CD8-positive, alpha-beta memory T cell (primary cell): ENCODE data around the gene RERE. TPM values are rescaled to one million over a fixed set of nuclear protein-coding genes. Genes with fewer than 3 reads are reported as not detected.
A peak's percentile ranks its signal among the peaks of the same experiment; 100 is the strongest.
"Not testable (repeated sequence)": the region's sequence is repeated elsewhere in the genome, so short reads cannot be mapped to it uniquely, and the experiment has no call there.

ENCODE experiments used
- CTCF ChIA-PET: fragments of 350-600 bp; sonication (Branson Sonifier 250); formaldehyde crosslinking; loops from one replicate; lab custom pipeline; 2021; ENCODE audit warnings: antibody characterized with exemption; lab: Charles Lee
- POLR2A ChIA-PET: fragments of 350-600 bp; sonication (Branson Sonifier 250); formaldehyde crosslinking; loops from one replicate; lab custom pipeline; 2021; ENCODE audit warnings: antibody characterized with exemption; lab: Charles Lee
- DNase-seq, 5 donors: peaks; one replicate each; pipeline versions ENCODE4 v3.0.0 to v3.0.0-alpha.2; 2020 to 2022; ENCODE audit warnings: mixed read lengths in 1 of 5
- H3K27ac ChIP-seq: one replicate; pipeline ENCODE4 v1.7.0; 2013; ENCODE audit warnings: low read depth, mild to moderate bottlenecking, low read length, moderate library complexity
- H3K27me3 ChIP-seq: 2 replicates; pipeline ENCODE4 v1.7.0; 2013; ENCODE audit warnings: low read length, mild to moderate bottlenecking; ENCODE audit not compliant: insufficient read depth, poor library complexity, severe bottlenecking
- H3K36me3 ChIP-seq: 2 replicates; pipeline ENCODE4 v1.7.0; 2013; ENCODE audit warnings: mild to moderate bottlenecking, low read length, moderate library complexity; ENCODE audit not compliant: insufficient read depth
- H3K4me1 ChIP-seq: 2 replicates; pipeline ENCODE4 v1.7.0; 2013; ENCODE audit warnings: mild to moderate bottlenecking, low read length, moderate library complexity; ENCODE audit not compliant: insufficient read depth
- H3K4me3 ChIP-seq: 2 replicates; pipeline ENCODE4 v1.7.0; 2013; ENCODE audit warnings: mild to moderate bottlenecking, low read length
- H3K9me3 ChIP-seq: 2 replicates; pipeline ENCODE4 v1.7.0; 2013; ENCODE audit warnings: mild to moderate bottlenecking, low read length
- H3K27ac Mint-ChIP-seq, 8 donors: one replicate each; pipeline ENCODE4 v1.8.0; 2020 to 2021; ENCODE audit warnings: mixed read lengths in 8 of 8, mild to moderate bottlenecking in 6 of 8, inconsistent platforms in 3 of 8, moderate library complexity in 3 of 8
- H3K27me3 Mint-ChIP-seq, 2 donors: one replicate each; pipeline ENCODE4 v1.8.0; 2020 to 2021; ENCODE audit warnings: mixed read lengths in 2 of 2, mild to moderate bottlenecking in 1 of 2, moderate library complexity in 1 of 2
- H3K36me3 Mint-ChIP-seq, 3 donors: one replicate each; pipeline ENCODE4 v1.8.0; 2020 to 2021; ENCODE audit warnings: mixed read lengths in 3 of 3, inconsistent platforms in 1 of 3, mild to moderate bottlenecking in 1 of 3
- H3K4me1 Mint-ChIP-seq, 3 donors: one replicate each; pipeline ENCODE4 v1.8.0; 2020 to 2021; ENCODE audit warnings: mixed read lengths in 3 of 3, inconsistent platforms in 1 of 3, mild to moderate bottlenecking in 1 of 3
- H3K4me3 Mint-ChIP-seq, 7 donors: one replicate each; pipeline ENCODE4 v1.8.0; 2020 to 2021; ENCODE audit warnings: mixed read lengths in 7 of 7, mild to moderate bottlenecking in 6 of 7, moderate library complexity in 4 of 7, inconsistent platforms in 2 of 7
- H3K9me3 Mint-ChIP-seq, 5 donors: one replicate each; pipeline ENCODE4 v1.8.0; 2020 to 2022; ENCODE audit warnings: mixed read lengths in 5 of 5, mild to moderate bottlenecking in 3 of 5, moderate library complexity in 2 of 5, inconsistent platforms in 1 of 5
- polyA plus RNA-seq: library from polyadenylated mRNA; unstranded; fragments of 300-500 nt; fragmentation: Illumina TruSeq; gene quantifications from one replicate; pipeline ENCODE4 v1.2.3, GENCODE V29; 2021
- total RNA-seq, 2 experiments: library from RNA; stranded (reverse); gene quantifications; one replicate each; pipeline ENCODE4 v1.2.3, GENCODE V29; 2021

RERE gene
- total and polyA plus RNA-seq, 3 experiments from 2014 or later, result 10.9 to 39.2 (median 37.9) TPM

DNA sequence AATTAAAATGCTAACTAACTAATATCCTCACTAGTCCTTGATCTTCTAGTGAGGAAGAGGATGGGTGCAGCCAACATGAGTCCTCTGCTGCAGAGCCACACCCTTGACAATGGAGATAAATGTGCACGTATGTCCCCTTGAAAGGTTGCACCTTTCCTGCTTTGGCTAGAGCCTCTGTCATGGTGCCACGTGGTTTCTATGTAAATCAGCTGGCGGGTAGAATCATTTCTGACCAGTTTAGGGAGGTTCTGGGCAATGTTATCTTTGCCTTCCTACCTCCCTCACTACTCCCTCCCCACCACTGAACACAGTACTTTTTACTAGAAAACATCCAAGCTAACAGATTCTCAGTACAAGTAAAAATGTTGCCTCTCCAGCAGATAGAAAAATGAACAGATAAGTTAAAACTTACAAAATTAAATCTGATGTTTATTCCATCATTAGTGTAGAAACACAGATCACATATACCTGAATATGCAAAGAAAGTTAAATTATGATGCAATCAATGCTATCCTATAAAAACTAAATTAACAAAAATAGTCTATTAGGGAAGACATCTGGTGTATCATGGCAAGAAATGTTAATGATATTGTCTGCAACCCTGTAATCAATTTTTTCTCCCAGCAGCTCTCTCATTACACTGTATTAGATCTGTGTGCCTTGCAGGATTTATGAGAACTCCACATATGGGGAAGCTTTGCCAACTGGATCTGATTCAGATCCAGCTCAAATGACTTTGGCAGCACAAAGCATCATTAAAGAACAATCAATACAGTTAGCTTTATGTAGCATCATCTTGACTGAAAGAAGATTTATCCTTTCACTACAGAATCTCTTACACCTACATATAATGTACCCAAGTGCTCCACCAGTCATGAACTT, 205.6 kb downstream of the RERE start:
- H3K4me1 ChIP-seq, H3K36me3 Mint-ChIP-seq, H3K4me3 Mint-ChIP-seq, H3K27me3 ChIP-seq, H3K9me3 Mint-ChIP-seq, H3K9me3 ChIP-seq, CTCF ChIA-PET, POLR2A ChIA-PET, H3K27me3 Mint-ChIP-seq, H3K27ac Mint-ChIP-seq, H3K27ac ChIP-seq, H3K4me3 ChIP-seq, H3K36me3 ChIP-seq, H3K4me1 Mint-ChIP-seq, DNase-seq: not testable (repeated sequence)

- Mint-ChIP-seq H3K4me1 (peaks cover 23 to 29% (median 24%) of the 10 kb centered on the region in 3 donors), H3K4me3 (no peak overlapping the region), H3K9me3 (no peaks in the 10 kb centered on the region), H3K36me3 (peaks cover 0 to under 1% (median 0%) of the 10 kb centered on the region in 3 donors), H3K27me3 (no peaks in the 10 kb centered on the region), H3K27ac (peak overlapping the region in 1 of 8 donors; percentile 64)
- no peak for DNase-seq
- POLR2A ChIA-PET, result no interaction called here
- Histone ChIP-seq H3K4me1 (peaks cover 15% of the 10 kb centered on the region), H3K36me3 (no peaks in the 10 kb centered on the region), H3K27me3 (no peaks in the 10 kb centered on the region), H3K9me3 (no peaks in the 10 kb centered on the region), H3K4me3 (no peak overlapping the region), H3K27ac (no peak overlapping the region)
- CTCF ChIA-PET, result no interaction called here
Observed at GRCh38 chr1:8607906-8608305, 209.5 kb downstream of the RERE start.

DNA sequence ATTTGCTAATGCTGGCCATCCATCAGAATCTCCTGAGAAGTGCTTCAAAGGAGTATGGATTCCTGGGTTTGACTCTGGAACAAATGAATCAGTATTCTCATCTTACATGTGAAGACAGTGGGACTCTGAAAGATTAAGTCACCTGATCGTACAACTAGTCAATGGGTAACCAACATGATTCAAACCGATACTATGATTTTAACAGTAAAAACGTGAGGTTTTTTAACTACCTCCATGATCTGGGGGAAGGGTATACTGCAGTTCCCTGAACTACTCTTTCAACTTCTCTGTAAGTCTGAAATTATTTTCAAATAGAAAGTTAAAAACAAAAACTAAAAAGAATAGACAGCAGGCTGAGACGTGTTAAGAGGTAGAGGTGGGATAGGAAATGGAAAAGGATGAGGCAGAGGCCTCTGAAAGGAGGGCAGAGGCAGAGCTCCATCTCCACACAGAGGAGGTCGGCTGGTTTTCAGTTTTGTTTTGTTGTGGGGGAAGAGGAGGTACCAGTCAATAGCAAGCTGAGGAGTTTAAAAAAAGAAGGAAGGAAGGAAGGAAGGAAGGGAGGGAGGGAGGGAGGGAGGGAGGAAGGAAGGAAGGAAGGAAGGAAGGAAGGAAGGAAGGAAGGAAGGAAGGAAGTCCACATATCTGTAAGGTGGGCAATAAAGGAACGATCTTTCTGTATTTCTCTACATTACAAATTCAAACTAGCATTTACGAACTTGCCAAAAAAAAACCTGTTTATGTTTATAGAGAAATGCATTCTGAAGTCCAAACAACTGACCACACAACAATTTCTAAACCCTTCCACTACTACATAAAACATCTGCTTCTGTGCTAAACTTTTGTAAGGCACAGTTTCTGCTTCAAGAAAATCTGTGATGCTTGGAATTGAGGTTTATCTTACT, 213.1 kb downstream of the RERE start:
- Mint-ChIP-seq H3K4me1 (peaks cover 34 to 40% (median 40%) of the 10 kb centered on the region in 3 donors), H3K4me3 (peak overlapping the region in 6 of 7 donors; percentile 47 to 82 (median 70)), H3K9me3 (no peaks in the 10 kb centered on the region), H3K36me3 (peaks cover 0 to 4% (median 0%) of the 10 kb centered on the region in 3 donors), H3K27me3 (no peaks in the 10 kb centered on the region), H3K27ac (peak overlapping the region; percentile 61 to 93 (median 89))
- H3K9me3 ChIP-seq, result no peaks in the 10 kb centered on the region
- ChIA-PET POLR2A (no interaction called here), CTCF (no interaction called here)
- no peaks in the 10 kb centered on the region for H3K36me3 ChIP-seq
- H3K4me1 ChIP-seq, result peaks cover 24% of the 10 kb centered on the region
- no peaks in the 10 kb centered on the region for H3K27me3 ChIP-seq
- H3K27ac ChIP-seq, result peak overlapping the region; percentile 2
- no peak overlapping the region for H3K4me3 ChIP-seq
- DNase-seq, result peak in 1 of 5 donors; percentile 7

DNA sequence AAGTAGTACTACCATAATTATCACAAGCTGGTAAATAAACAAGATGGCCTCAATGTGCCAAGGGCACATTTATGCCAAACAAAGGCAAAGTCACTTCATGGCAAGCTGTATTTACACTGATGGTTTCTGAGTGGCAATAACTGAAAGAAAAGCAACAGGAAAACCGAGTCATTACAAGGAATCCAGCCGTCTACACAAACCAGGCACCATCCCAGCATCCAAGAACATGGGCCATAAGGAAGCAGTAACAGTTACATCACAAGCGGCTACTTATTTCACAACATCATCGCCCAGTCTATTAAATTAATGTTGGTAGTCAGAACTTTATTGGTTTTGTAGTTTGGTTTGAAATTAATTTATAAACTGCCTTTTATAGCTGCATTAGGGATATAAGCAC, 214.2 kb downstream of the RERE start:
- CTCF ChIA-PET, result interaction anchor here (0.6 to 1.4 kb wide), 2 partner anchors 41 to 68 kb away, joined by 3 to 5 read pairs; no protein-coding TSS in a partner anchor
- peak overlapping the region; percentile 43 to 93 (median 90) for H3K27ac Mint-ChIP-seq

GRCh38 chr1:8602471-8603219, 214.8 kb downstream of the RERE start:
- H3K27me3 ChIP-seq, result no peaks in the 10 kb centered on the region
- H3K27ac Mint-ChIP-seq, result peak overlapping the region; percentile 59 to 96 (median 90)
- H3K4me1 ChIP-seq, result peaks cover 24% of the 10 kb centered on the region
- POLR2A ChIA-PET, result no interaction called here
- no peaks in the 10 kb centered on the region for H3K9me3 ChIP-seq
- peak overlapping the region; percentile 4 to 82 (median 63) for H3K4me3 Mint-ChIP-seq
- no peak overlapping the region for H3K4me3 ChIP-seq
- no peaks in the 10 kb centered on the region for H3K27me3 Mint-ChIP-seq
- peaks cover 0 to 4% (median 0%) of the 10 kb centered on the region in 3 donors for H3K36me3 Mint-ChIP-seq
- no peak overlapping the region for H3K27ac ChIP-seq
- no peak for DNase-seq
- no peaks in the 10 kb centered on the region for H3K36me3 ChIP-seq
- H3K9me3 Mint-ChIP-seq, result no peaks in the 10 kb centered on the region
- CTCF ChIA-PET, result interaction anchor here (0.6 to 1.4 kb wide), 2 partner anchors 41 to 67 kb away, joined by 3 to 5 read pairs; no protein-coding TSS in a partner anchor
- peaks cover 37 to 40% (median 40%) of the 10 kb centered on the region in 3 donors for H3K4me1 Mint-ChIP-seq

More for the DNA sequence above, 214.2 kb downstream of the RERE start:
- H3K4me3 ChIP-seq, result no peak overlapping the region
- Mint-ChIP-seq H3K9me3 (no peaks in the 10 kb centered on the region), H3K4me1 (peaks cover 37 to 40% (median 40%) of the 10 kb centered on the region in 3 donors), H3K4me3 (peak overlapping the region in 6 of 7 donors; percentile 55 to 82 (median 66)), H3K36me3 (peaks cover 0 to 4% (median 0%) of the 10 kb centered on the region in 3 donors), H3K27me3 (no peaks in the 10 kb centered on the region)
- H3K27me3 ChIP-seq, result no peaks in the 10 kb centered on the region
- no peak for DNase-seq
- POLR2A ChIA-PET, result no interaction called here
- peaks cover 24% of the 10 kb centered on the region for H3K4me1 ChIP-seq
- H3K36me3 ChIP-seq, result no peaks in the 10 kb centered on the region
- H3K9me3 ChIP-seq, result no peaks in the 10 kb centered on the region
- H3K27ac ChIP-seq, result no peak overlapping the region

DNA sequence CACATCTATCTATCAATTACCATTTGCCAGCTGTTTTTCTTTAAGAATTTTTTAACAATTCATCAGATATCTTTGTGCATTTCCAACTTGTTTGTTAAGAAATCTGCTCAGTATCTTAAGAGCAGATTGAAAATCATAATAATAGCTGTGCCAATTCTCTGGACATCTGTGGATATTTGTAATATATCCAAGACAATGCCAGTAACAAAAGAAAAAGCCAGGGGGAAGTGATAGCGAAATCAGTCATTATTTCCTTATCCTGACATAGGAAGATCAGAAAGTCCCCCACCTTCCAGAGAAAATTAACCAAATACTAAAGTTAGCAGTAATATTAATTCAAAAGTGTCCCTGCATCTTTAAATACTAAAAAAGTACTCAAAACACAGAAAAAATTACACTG, 217.1 kb downstream of the RERE start:
- Histone ChIP-seq H3K4me3 (no peak overlapping the region), H3K27me3 (no peaks in the 10 kb centered on the region), H3K4me1 (peaks cover 24% of the 10 kb centered on the region), H3K36me3 (no peaks in the 10 kb centered on the region), H3K9me3 (no peaks in the 10 kb centered on the region), H3K27ac (no peak overlapping the region)
- Mint-ChIP-seq H3K27me3 (no peaks in the 10 kb centered on the region), H3K4me1 (peaks cover 34 to 45% (median 37%) of the 10 kb centered on the region in 3 donors), H3K27ac (no peak overlapping the region), H3K4me3 (no peak overlapping the region), H3K9me3 (no peaks in the 10 kb centered on the region), H3K36me3 (peaks cover 0 to 4% (median 0%) of the 10 kb centered on the region in 3 donors)
- CTCF ChIA-PET, result no interaction called here
- POLR2A ChIA-PET, result no interaction called here
- DNase-seq, result no peak

DNA sequence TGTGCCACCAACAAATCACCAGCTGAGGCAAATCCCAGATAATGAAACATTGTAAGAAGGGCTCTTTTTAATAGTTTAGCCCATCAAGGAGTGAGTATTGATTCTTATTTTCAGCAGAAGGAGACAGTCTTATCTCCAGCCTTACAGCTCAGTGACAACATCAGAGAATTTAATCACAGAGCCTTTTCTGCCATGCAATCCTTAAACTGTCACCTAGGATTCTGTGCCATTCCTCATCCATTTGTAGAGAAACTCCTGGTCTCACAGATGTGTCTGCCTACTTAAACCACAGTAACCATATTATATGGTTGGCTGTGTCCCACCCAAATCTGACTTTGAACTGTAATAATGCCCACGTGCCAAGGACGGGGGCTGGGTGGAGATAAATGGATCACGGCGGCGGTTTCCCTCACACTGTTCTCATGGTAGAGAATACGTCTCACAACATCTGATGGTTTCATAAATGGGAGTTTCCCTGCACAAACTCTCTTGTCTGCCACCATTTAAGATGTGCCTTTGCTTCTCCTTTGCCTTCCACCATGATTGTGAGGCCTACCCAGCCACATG, 217.7 kb downstream of the RERE start:
- POLR2A ChIA-PET, result no interaction called here
- CTCF ChIA-PET, result no interaction called here
- no peaks in the 10 kb centered on the region for H3K27me3 ChIP-seq
- Mint-ChIP-seq H3K4me1 (peaks cover 31 to 42% (median 34%) of the 10 kb centered on the region in 3 donors), H3K27ac (no peak overlapping the region), H3K36me3 (peaks cover 0 to 4% (median 0%) of the 10 kb centered on the region in 3 donors), H3K4me3 (no peak overlapping the region), H3K9me3 (no peaks in the 10 kb centered on the region), H3K27me3 (no peaks in the 10 kb centered on the region)
- DNase-seq, result no peak
- H3K27ac ChIP-seq, result no peak overlapping the region
- no peaks in the 10 kb centered on the region for H3K9me3 ChIP-seq
- peaks cover 24% of the 10 kb centered on the region for H3K4me1 ChIP-seq
- no peak overlapping the region for H3K4me3 ChIP-seq
- H3K36me3 ChIP-seq, result no peaks in the 10 kb centered on the region
